ENCODE data around the gene MEGF10. TPM values are rescaled to one million over a fixed set of nuclear protein-coding genes. Genes with fewer than 3 reads are reported as not detected.
"Not testable (repeated sequence)": the region's sequence is repeated elsewhere in the genome, so short reads cannot be mapped to it uniquely, and the experiment has no call there.

Gene MEGF10
- total RNA-seq, 1 experiment from 2014 or later, result 0.03 TPM

DNA sequence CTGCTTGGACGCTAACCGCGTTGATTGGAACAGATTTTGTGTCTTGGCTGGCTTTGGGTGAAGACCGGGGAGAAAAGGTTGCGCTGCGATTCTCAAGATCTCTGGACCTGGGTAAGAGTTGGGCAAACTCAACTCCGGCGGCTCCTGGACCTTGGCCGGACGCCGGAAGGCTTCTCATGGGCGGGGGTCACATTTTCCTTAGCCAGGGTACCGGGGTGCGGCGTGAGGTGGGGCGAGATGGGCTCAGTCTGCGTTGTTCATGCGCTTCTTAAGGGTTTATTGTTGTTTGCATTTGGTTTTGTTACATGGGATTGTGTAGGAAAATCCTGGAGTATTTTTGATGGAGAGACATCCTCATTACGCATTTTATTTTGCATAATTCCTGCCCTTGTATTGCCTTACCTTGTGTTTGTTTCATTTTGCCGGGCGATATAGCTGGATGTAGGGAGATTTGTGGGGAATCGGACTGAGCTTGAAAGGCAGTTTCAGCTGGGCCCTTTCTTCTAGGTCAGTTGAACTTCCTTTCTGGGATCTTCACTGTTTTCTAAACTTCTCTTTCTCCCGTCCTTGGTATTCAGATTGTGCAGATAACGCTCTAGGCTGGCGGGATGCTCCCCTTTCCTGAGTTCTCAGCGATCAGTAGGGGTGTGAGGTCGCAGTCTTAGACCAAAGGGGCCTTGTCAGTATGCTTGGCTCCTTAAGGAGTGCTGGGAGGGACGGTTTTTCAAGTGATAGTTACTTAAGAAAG, 524 bp downstream of the MEGF10 start:
- Histone ChIP-seq H3K27me3 (replicated peaks) (peaks cover 52% of the 10 kb centered on the region), H3K36me3 (no peaks in the 10 kb centered on the region), H3K27ac (no peak overlapping the region), H3K4me3 (no peak overlapping the region), H3K9me3 (replicated peaks) (no peaks in the 10 kb centered on the region; the same call in 1 of the 2 replicates), H3K4me1 (replicated peaks) (peaks cover 4% of the 10 kb centered on the region)
- DNase-seq (ENCODE audit: low read depth in 1 of 2, low spot score in 2 of 2), result no peak

DNA sequence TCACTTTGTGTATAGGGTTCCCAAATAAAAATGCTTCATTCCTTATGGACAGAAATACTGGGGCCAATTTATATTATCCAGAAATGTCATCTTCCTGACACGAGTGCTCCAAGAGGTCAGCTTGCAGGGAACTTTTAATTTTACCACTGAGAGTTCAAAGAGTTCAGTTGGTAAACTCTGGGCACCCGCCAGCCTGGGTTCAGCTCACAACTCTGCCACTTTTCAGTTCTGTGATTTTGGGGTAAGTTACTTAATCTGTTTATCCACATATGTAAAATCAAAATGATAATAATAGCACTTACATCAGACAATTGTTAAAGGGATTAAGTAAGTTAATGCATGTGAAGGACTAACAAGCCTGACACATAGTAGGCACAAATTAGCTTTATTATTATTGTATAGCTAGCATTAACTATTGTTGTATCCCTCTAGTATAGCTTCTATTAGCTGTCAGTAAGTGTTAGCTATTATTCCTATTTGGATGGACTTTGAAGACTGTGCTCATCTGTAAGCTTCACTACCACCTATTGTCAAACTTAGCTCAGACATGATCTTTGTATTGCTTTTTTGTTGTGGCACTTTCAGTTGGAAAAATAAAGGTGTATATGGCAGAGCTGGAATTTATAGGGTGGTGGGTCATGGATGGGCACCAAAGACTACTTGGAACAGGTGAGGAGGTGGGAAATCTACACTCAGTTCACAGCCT, 1.6 kb downstream of the MEGF10 start:
- H3K36me3 ChIP-seq, result no peaks in the 10 kb centered on the region
- peaks cover 57% of the 10 kb centered on the region for H3K27me3 ChIP-seq (replicated peaks)
- H3K9me3 ChIP-seq (replicated peaks), result no peaks in the 10 kb centered on the region; the same call in 1 of the 2 replicates
- no peak for DNase-seq (ENCODE audit: low read depth in 1 of 2, low spot score in 2 of 2)
- H3K4me1 ChIP-seq (replicated peaks), result peaks cover 4% of the 10 kb centered on the region
- no peak overlapping the region for H3K27ac ChIP-seq
- H3K4me3 ChIP-seq, result no peak overlapping the region

DNA sequence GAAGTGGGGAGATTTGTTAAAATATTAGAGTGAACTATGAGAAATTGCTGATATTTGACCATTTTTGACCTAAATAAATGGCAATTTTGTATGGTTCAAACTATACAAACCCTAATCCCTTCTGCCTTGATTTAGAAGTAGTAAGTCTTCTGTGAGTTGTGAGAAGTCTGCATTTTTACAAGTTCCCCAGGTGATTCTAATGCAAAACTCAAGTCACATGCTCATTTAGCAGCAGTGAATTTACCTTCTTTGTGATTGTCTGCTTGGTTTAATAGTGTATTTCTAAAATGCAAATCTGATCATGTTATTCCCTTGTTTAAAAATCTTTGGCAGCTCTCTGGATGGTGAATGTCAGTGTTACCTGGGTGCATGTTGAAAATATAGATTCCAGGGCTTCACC, 2.8 kb downstream of the MEGF10 start:
- Histone ChIP-seq H3K27me3 (replicated peaks) (peaks cover 56% of the 10 kb centered on the region), H3K4me1 (replicated peaks) (peaks cover 4% of the 10 kb centered on the region), H3K4me3 (no peak overlapping the region), H3K9me3 (replicated peaks) (no peaks in the 10 kb centered on the region; the same call in 1 of the 2 replicates), H3K27ac (no peak overlapping the region), H3K36me3 (no peaks in the 10 kb centered on the region)
- no peak for DNase-seq (ENCODE audit: low read depth in 1 of 2, low spot score in 2 of 2)

DNA sequence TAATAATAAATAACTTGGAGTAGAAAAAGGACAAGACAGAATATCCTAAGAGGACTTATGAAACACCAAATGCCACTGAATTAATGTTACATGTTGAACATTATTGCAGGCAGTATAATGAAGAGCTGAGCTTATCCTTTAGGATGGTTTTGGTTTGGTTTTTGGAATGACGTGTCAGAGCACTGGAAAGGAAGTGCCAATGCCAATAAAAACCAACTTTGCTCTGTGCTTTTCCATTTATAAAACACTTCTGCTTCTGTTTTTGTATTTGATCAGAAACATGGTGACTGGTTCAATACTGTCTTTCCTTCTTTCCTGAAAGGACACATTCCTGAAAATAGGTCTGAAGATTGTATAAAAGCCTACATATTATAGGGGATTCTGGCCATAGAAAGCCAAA, 4.2 kb downstream of the MEGF10 start:
- Histone ChIP-seq H3K4me3 (no peak overlapping the region), H3K4me1 (replicated peaks) (peaks cover 4% of the 10 kb centered on the region), H3K36me3 (no peaks in the 10 kb centered on the region), H3K27me3 (replicated peaks) (peaks cover 47% of the 10 kb centered on the region), H3K27ac (no peak overlapping the region), H3K9me3 (replicated peaks) (no peaks in the 10 kb centered on the region)
- DNase-seq (ENCODE audit: low read depth in 1 of 2, low spot score in 2 of 2), result no peak

DNA sequence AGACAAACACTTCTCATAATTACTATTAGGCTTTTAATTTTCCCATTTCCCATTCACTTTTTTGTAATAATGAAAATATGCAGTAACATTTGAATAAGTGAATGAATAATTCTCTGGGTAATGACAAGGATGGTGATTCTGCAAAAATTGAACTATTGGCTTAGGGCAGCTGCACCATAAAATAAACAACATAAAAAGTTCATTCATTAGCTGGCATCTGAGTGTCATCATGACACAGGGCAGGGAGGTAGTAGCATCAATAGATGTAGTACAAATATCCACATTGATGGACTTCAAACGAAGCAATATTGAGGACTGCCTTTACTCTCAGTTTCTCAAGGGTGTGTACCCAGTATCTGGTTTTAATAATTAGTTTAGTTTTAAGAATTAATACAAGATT, 4.9 kb downstream of the MEGF10 start:
- Histone ChIP-seq H3K4me1 (replicated peaks) (no peaks in the 10 kb centered on the region; the same call in 1 of the 2 replicates), H3K36me3 (no peaks in the 10 kb centered on the region), H3K4me3 (no peak overlapping the region), H3K27me3 (replicated peaks) (peaks cover 47% of the 10 kb centered on the region), H3K9me3 (replicated peaks) (no peaks in the 10 kb centered on the region), H3K27ac (no peak overlapping the region)
- no peak for DNase-seq (ENCODE audit: low read depth in 1 of 2, low spot score in 2 of 2)

DNA sequence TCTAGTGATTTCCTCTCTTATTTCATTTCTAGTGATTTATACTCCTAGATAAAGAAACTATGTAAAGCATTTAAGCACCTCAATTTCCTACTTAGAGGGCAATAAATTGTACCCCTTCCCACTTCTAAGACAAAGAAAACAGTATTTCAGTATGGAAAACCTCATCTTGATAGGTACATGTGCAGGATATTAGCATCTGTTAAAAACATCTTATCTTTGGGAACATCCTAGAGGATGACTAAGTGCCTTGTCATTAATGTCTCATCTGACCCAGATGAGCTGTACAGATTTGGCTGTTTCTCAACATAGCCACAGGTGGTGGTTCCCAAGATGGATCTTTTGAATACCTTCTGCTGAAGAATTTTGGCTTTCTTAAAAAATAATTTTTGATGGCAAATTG, 5.7 kb downstream of the MEGF10 start:
- no peaks in the 10 kb centered on the region for H3K9me3 ChIP-seq (replicated peaks)
- no peak overlapping the region for H3K4me3 ChIP-seq
- no peaks in the 10 kb centered on the region for H3K36me3 ChIP-seq
- no peak for DNase-seq (ENCODE audit: low read depth in 1 of 2, low spot score in 2 of 2)
- peaks cover 40% of the 10 kb centered on the region for H3K27me3 ChIP-seq (replicated peaks)
- H3K4me1 ChIP-seq (replicated peaks), result no peaks in the 10 kb centered on the region
- H3K27ac ChIP-seq, result no peak overlapping the region

DNA sequence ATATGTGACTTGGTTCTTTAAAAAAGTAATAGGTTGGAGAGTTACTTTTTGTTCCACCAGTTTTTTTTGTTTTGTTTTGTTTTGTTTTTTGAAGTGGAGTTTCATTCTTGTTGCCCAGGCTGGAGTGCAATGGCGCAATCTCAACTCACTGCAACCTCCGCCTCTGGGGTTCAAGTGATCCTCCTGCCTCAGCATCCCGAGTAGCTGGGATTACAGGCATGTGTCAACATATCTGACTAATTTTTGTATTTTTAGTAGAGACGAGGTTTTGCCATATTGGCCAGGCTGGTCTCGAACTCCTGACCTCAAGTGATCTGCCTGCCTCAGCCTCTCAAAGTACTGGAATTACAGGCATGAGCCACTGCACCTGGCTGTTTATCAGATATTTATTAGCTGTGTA, 6.3 kb downstream of the MEGF10 start:
- H3K9me3 ChIP-seq (replicated peaks); H3K27ac ChIP-seq; H3K4me1 ChIP-seq (replicated peaks); DNase-seq (ENCODE audit: low read depth in 1 of 2, low spot score in 2 of 2); H3K36me3 ChIP-seq; H3K4me3 ChIP-seq: not testable (repeated sequence)
- peaks cover 34% of the 10 kb centered on the region for H3K27me3 ChIP-seq (replicated peaks)

DNA sequence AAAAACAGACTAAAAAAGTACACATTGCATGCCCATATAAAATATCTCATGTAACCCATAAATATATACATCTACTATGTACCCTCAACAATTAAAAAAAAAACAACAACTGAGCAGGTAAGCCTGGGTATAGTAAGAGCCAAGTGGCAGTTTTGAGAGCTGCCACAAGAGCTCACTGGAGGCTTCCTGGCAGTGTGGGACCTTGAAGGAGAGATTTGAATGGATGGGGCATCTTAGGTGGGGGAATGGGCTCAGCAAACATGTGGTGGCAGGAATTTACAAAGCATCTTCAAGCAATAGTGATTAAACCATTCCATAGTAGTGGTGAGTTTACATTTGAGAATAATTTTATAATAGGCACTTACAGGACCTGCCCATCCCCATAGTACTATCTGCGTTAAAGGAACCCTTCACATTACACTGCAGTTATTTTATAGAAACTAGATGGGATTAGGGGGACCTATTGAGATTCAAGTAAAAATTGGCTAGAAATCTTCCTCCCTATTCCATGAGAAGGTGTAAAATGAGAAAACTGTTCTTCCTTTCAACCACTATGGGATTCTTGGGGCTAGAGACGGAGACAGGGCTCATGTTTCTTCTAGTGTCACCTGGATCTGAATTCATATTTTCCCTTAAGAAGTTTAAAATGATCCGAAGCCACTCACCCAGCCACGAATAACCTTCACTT, 6.9 kb downstream of the MEGF10 start:
- H3K27ac ChIP-seq, result no peak overlapping the region
- no peak for DNase-seq (ENCODE audit: low read depth in 1 of 2, low spot score in 2 of 2)
- H3K27me3 ChIP-seq (replicated peaks), result peaks cover 30% of the 10 kb centered on the region
- no peaks in the 10 kb centered on the region for H3K9me3 ChIP-seq (replicated peaks)
- H3K36me3 ChIP-seq, result no peaks in the 10 kb centered on the region
- no peaks in the 10 kb centered on the region for H3K4me1 ChIP-seq (replicated peaks)
- no peak overlapping the region for H3K4me3 ChIP-seq

DNA sequence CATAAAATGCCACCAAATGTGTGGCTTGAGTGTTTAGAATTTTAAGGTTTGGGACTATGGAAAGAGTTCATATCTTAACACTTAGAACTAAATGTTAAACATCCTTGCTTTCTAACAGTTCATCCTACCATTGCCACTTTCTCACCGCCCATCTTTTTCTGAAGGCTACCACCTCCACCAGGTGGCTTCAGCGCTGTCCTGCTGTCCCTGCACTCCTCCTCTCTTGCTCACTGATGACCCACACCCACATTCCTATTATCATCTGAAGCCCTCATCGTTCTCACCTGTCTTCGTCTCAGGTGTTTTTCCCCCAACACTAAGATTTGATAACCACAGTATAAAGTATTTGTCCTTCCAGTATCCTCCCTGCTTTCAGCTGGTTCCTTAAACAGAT, 7.4 kb downstream of the MEGF10 start:
- Histone ChIP-seq H3K4me1 (replicated peaks) (no peaks in the 10 kb centered on the region), H3K27me3 (replicated peaks) (peaks cover 28% of the 10 kb centered on the region), H3K9me3 (replicated peaks) (no peaks in the 10 kb centered on the region), H3K4me3 (no peak overlapping the region), H3K27ac (no peak overlapping the region), H3K36me3 (no peaks in the 10 kb centered on the region)
- DNase-seq (ENCODE audit: low read depth in 1 of 2, low spot score in 2 of 2), result no peak

DNA sequence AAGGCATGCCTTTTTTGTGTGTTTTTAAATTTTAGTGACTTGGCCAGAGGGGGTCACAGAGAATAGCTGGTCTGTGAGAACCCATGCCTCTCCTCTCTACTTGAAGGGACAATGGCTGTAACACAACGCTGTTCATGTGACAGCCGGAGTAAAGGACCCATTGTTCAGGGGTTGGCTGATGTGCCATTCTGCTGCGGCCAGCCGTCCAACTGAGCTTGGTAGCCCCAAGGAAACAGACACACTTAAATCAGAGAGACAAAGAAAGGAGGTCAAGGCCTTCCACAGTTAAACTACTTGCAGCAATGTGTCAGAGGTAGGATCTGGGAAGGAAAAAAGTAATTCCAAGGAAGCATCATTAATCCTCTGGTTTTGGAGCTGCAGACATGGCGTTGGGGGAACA, 8.1 kb downstream of the MEGF10 start:
- Histone ChIP-seq H3K9me3 (replicated peaks) (no peaks in the 10 kb centered on the region), H3K36me3 (no peaks in the 10 kb centered on the region), H3K4me3 (no peak overlapping the region), H3K4me1 (replicated peaks) (no peaks in the 10 kb centered on the region), H3K27ac (no peak overlapping the region), H3K27me3 (replicated peaks) (peaks cover 25% of the 10 kb centered on the region)
- no peak for DNase-seq (ENCODE audit: low read depth in 1 of 2, low spot score in 2 of 2)

DNA sequence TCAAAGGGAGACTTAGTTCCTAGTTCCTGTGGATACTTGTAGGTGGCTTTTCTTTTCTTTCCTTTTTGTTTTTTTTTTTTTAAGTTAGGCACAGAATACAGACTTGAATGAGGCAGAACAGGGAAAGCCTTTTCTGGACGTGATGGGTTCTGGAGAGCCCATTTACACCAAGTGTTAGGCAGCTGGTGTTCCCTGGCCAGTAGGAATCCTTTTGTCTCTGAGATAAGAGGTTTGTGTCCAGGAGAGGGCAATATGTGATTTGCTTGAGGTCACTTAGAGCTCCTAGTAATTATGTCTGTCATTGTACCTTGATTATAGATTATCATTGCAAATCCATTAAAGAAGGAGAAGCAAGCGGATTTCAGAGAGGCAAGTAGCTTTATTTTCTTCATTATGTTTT, 9.1 kb downstream of the MEGF10 start:
- no peak overlapping the region for H3K4me3 ChIP-seq
- no peaks in the 10 kb centered on the region for H3K9me3 ChIP-seq (replicated peaks)
- no peaks in the 10 kb centered on the region for H3K36me3 ChIP-seq
- H3K27me3 ChIP-seq (replicated peaks), result peaks cover 28% of the 10 kb centered on the region
- no peak overlapping the region for H3K27ac ChIP-seq
- no peak for DNase-seq (ENCODE audit: low read depth in 1 of 2, low spot score in 2 of 2)
- no peaks in the 10 kb centered on the region for H3K4me1 ChIP-seq (replicated peaks)

DNA sequence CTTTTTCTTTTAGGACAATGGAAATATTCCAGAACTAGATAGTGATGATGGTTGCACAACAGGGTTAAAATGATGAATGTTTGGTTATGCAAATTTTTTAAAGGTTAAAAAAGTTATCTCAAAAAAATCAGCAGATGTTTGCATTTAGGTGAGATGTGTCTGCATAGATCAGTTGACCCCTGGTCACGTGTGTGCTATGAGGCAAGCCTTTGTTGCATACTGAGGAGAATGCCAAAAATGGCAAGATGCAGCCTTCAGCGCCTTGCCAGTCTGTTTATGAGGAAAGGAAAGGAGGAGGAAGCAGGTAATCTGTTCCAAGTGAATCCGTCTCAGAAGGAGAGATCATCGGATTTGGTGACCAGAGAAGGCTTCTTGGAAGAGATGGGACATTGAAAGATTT, 11.9 kb downstream of the MEGF10 start:
- H3K27me3 ChIP-seq (replicated peaks), result peaks cover 13% of the 10 kb centered on the region
- DNase-seq (ENCODE audit: low read depth in 1 of 2, low spot score in 2 of 2), result no peak
- H3K9me3 ChIP-seq (replicated peaks), result no peaks in the 10 kb centered on the region
- no peaks in the 10 kb centered on the region for H3K4me1 ChIP-seq (replicated peaks)
- no peak overlapping the region for H3K4me3 ChIP-seq
- H3K27ac ChIP-seq, result no peak overlapping the region
- no peaks in the 10 kb centered on the region for H3K36me3 ChIP-seq

DNA sequence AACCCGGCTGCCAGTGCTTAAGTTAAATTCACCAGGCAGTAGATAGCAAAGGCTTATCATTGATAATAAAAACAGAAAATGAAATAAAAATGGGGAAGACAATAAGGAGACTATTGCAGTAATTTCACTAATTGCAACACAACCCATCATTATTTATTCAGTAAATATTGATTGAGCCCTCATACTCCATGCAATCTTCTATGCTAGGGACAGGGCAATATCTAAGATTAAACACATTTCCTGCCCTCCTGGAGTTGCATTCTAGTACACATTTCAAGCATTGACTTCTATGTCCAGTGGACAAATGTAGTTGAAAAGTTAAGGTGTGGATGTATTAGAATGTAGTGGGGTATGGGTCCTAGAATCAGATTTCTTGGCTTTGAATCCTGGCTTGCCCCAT, 12.8 kb downstream of the MEGF10 start:
- Histone ChIP-seq H3K4me3 (no peak overlapping the region), H3K4me1 (replicated peaks) (no peaks in the 10 kb centered on the region), H3K27ac (no peak overlapping the region), H3K36me3 (no peaks in the 10 kb centered on the region), H3K9me3 (replicated peaks) (no peaks in the 10 kb centered on the region), H3K27me3 (replicated peaks) (peaks cover 13% of the 10 kb centered on the region)
- no peak for DNase-seq (ENCODE audit: low read depth in 1 of 2, low spot score in 2 of 2)

DNA sequence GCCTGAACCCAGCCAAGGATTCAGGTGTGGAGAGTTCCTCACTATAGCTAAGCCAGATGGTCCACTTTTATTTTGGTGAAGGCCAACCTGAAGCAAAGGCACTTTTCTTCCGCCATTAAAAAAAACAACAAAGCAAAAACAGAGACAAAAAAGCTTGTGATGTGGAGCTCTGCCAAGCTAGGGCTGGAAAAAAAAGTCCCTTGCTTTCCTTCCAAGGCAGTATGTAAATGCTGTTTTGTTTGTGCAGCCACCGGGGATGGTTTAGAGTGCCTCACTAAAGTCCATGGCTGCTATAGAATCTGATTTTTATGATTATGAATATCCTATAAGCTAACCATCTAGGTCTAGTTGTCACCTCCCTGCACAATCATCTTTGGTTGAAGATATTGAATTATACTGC, 14.9 kb downstream of the MEGF10 start:
- Histone ChIP-seq H3K4me1 (replicated peaks) (no peaks in the 10 kb centered on the region), H3K27ac (no peak overlapping the region), H3K27me3 (replicated peaks) (peaks cover 10% of the 10 kb centered on the region; the same call in 1 of the 2 replicates), H3K9me3 (replicated peaks) (no peaks in the 10 kb centered on the region), H3K36me3 (no peaks in the 10 kb centered on the region), H3K4me3 (no peak overlapping the region)
- DNase-seq (ENCODE audit: low read depth in 1 of 2, low spot score in 2 of 2), result no peak

Data from SJSA1 (cell line).